Stimulated activated naive CD8-positive, alpha-beta T cell treated with anti-CD3 and anti-CD28 coated beads, Interleukin-15, amount 100 ng/mL, for 72 hours (primary cell): ENCODE results near the gene TMEM156.
"Not testable (repeated sequence)": the region's sequence is repeated elsewhere in the genome, so short reads cannot be mapped to it uniquely, and the experiment has no call there.

Experiments used
- ATAC-seq: fragments of 150-1000 bp; cut with Tn5 transposase; 2 replicates; pipeline ENCODE4 v1.10.0; 2021; ENCODE audit warnings: mild to moderate bottlenecking, moderate library complexity
- DNase-seq, 2 donors: peaks; one replicate each; pipeline ENCODE4 v3.0.0; 2021 to 2022
- H3K27ac Mint-ChIP-seq, 2 donors: one replicate each; pipeline ENCODE4 v1.8.0; 2022; ENCODE audit warnings: mild to moderate bottlenecking in 2 of 2, mixed read lengths in 2 of 2, moderate library complexity in 2 of 2
- H3K27me3 Mint-ChIP-seq: one replicate; pipeline ENCODE4 v1.8.0; 2022; ENCODE audit warnings: mixed read lengths
- H3K4me1 Mint-ChIP-seq: one replicate; pipeline ENCODE4 v1.8.0; 2022; ENCODE audit warnings: mild to moderate bottlenecking, mixed read lengths
- H3K4me3 Mint-ChIP-seq, 2 donors: one replicate each; pipeline ENCODE4 v1.8.0; 2022; ENCODE audit warnings: mild to moderate bottlenecking in 2 of 2, mixed read lengths in 2 of 2, moderate library complexity in 1 of 2
- H3K9me3 Mint-ChIP-seq, 2 donors: one replicate each; pipeline ENCODE4 v1.8.0; 2022; ENCODE audit warnings: mixed read lengths in 2 of 2

Gene TMEM156

DNA sequence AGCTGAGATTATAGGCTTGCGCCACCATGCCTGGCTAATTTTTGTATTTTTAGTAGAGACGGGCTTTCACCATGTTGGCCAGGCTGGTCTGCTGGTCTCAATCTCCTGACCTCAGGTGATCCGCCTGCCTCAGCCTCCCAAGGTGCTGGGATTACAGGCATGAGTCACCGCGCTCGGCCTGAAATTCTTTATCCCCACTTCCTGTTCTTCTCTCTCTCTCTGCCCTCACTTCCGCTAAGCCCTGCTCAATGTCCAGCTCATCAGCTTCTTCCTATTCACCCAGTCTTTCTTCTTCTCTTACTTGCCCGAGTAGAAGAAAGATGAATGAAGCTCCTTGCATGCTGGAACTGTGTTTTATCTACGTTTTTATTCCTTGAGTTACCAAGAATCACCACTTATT is 43.9 kb downstream of the TMEM156 start:
- H3K27ac Mint-ChIP-seq, H3K27me3 Mint-ChIP-seq, H3K4me3 Mint-ChIP-seq, H3K9me3 Mint-ChIP-seq, ATAC-seq, DNase-seq: not testable (repeated sequence)
- H3K4me1 Mint-ChIP-seq: peaks cover 44% of the 10 kb centered on the region

DNA sequence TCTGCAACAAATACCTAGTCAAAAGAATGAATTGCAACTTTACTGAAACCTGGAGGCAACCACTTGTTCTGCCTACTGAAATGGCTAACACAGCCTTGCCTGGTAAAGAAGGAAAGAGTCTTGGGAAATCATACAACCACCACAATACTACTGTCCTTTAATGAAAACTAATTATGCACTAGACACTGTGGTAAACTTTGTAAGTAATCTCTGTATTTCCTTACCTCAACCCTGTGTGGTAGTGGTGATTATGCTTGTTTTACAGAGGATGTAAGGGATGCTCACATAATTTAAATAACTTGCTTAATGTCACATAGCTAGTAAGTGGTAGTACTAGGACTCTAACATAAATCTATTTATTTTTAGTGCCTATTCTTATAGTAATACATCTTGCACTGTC is 44.7 kb downstream of the TMEM156 start:
- no peak overlapping the region for H3K4me3 Mint-ChIP-seq
- peak; percentile 94 for ATAC-seq
- DNase-seq: no peak
- no peaks in the 10 kb centered on the region for H3K9me3 Mint-ChIP-seq
- no peaks in the 10 kb centered on the region for H3K27me3 Mint-ChIP-seq
- H3K27ac Mint-ChIP-seq: peak overlapping the region in 1 of 2 donors; percentile 78
- peaks cover 51% of the 10 kb centered on the region for H3K4me1 Mint-ChIP-seq

DNA sequence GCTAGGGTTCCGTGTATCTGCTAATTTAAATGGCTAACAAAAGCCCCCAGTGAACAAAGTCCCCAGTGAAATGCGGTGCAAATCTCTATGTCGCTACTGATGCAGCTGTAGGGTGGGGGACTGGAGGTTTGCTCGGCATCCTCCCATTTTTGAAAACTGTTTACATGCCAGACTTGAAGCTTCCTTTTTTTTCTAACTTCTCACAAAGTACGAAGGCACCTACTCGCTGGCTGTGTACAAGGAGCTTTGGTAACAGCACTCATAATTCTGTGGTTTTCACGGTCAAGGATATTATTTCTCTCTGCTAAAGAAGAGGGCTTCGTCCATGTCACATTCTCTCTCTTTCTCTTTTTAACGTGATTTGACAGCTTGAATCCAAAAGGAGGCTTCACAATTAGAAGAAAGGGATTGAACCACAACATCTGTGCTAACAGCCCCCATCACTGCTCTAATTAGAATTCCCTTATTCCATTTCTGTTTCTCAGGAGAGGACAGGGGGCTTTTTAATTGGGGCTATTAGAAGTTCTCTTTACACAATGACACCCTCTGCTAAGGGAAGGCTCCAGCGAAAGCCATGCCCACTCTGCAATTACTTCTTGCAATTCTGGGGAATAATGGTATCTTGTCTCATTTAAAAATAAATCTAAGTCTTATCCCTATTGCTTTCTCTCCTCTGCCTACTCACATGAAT is 46.7 kb downstream of the TMEM156 start:
- Mint-ChIP-seq H3K4me1 (peaks cover 71% of the 10 kb centered on the region), H3K9me3 (no peaks in the 10 kb centered on the region), H3K27ac (peak overlapping the region in 1 of 2 donors; percentile 70), H3K4me3 (peak overlapping the region; percentile 51 to 69), H3K27me3 (no peaks in the 10 kb centered on the region)
- DNase-seq: no peak
- ATAC-seq: no peak

DNA sequence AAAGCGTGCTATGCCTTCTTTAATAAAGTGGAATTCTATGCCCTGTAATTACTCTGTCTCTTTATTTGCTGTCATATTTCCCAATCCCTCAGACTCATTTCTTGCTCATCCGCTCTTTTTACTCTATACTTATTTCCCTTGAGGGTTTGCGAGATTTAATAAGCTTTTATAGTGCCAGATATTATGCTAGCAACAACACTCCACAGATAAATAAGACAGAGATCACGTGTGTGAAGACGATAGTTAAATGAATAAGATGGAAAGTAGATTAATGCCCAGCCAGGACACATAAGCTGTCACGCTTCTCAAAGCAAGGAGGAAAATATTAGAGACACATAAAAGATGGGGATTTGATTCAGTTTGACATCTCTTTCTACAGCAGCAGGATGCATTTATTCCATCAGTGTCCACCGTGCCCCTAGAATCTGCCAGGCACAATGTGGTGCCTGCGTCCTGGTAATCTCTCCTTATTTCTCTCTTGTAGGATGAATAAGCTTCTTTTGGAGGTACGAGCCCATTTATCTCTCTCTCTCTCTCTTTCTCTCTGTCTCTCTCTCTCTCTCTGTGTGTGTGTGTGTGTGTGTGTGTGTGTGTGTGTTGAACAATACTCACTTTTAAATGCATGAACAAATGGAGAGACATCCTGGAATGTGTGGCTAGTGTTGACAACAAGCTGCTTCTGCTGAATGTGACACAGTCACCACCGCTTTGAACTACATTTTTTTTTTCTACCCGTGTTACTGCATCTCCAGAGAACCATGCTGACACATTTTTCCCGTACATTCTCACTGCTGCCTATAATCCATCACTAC is 48.2 kb downstream of the TMEM156 start:
- Mint-ChIP-seq H3K27me3 (no peaks in the 10 kb centered on the region), H3K4me3 (no peak overlapping the region), H3K27ac (peak overlapping the region; percentile 8 to 13), H3K4me1 (peaks cover 76% of the 10 kb centered on the region), H3K9me3 (no peaks in the 10 kb centered on the region)
- DNase-seq (no peak), ATAC-seq (no peak)

DNA sequence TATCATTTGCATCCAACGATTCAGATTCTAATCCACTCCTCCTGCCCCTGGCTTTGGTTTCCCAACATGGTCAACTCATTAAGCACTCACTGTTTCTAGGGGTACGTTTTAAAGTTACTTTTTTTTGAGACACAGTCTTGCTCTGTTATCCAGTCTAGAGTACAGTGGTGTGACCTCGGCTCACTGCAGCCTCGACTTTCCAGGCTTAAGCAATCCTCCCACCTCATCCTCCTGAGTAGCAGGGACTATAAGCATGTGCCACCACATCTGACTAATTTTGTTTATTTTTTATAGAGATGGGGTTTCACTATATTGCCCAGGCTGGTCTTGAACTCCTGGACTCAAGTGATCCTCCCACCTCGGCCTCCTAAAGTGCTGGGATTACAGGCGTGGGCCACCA is 48.9 kb downstream of the TMEM156 start:
- Mint-ChIP-seq H3K4me1 (peaks cover 71% of the 10 kb centered on the region), H3K9me3 (no peaks in the 10 kb centered on the region), H3K27me3 (no peaks in the 10 kb centered on the region), H3K4me3 (no peak overlapping the region), H3K27ac (no peak overlapping the region)
- DNase-seq (no peak), ATAC-seq (no peak)

DNA sequence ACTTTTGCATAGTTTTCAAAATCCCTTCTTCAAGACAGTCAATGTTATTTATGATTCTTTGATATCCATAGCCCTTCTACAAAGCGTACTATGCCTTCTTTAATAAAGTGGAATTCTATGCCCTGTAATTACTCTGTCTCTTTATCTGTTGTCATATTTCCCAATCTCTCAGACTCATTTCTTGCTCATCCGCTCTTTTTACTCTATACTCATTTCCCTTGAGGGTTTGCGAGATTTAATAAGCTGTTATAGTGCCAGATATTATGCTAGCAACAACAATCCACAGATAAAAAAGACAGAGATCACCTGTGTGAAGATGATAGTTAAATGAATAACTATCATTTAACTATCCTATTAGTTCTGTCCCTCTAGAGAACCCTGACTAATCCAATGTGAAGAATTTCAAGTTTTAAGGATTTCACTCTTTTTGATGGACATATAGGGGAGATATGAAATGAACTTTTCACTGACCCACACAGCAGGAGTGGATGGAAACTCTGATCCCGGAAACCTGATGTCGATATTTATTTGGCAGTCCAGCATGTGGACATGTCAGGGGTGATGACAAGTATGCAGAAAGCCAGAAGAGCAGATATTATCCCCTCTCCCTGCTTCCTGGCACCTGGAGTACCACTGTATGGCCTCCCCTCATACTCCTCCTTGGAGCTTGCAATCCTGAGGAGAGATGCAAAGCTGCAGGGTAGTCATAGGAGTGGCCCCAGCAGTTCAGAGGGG is 49.7 kb downstream of the TMEM156 start:
- Mint-ChIP-seq H3K4me1 (peaks cover 64% of the 10 kb centered on the region), H3K9me3 (no peaks in the 10 kb centered on the region), H3K27ac (peak overlapping the region in 1 of 2 donors; percentile 40), H3K27me3 (no peaks in the 10 kb centered on the region), H3K4me3 (peak overlapping the region in 1 of 2 donors; percentile 13)
- DNase-seq (no peak), ATAC-seq (no peak)

DNA sequence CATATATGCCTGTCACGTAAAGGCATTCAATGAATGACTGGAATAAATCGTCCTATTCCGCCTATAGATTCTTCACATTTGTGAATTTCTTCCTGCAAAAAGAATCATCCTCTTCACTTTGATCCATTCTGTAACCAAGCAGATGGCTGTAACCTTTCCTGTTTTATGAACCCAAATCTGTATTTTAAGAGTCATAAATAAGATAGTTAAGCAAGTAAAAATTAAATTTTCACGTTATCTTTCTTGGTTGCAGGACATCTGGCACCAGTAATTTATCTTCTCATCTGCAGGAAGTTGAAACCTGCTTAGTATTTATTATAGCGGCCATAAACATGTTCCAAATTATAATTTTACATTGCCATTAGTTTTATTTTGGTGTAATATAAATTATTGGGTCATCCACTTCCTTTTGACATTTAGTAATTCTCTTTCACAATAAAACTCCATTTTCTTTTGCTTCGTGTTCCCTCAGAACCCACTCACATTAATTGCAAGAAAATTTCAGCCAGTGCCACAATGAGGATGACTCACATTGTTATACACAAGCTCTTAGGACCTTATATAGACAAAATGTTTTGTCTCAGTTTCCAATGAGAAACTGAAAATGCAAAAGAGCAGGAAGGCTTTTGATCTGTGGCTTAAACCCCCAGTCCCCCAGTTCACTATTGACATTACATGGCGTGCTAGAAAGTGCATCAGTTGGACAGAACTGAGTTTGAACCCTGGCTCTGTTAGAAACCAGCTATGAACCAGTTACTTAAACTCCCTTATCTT is 51.1 kb downstream of the TMEM156 start:
- Mint-ChIP-seq H3K27ac (peak overlapping the region; percentile 36 to 66), H3K9me3 (no peaks in the 10 kb centered on the region), H3K4me1 (peaks cover 54% of the 10 kb centered on the region), H3K27me3 (no peaks in the 10 kb centered on the region), H3K4me3 (peak overlapping the region; percentile 18 to 61)
- DNase-seq: peak in 1 of 2 donors; percentile 40
- ATAC-seq: peak; percentile 95

DNA sequence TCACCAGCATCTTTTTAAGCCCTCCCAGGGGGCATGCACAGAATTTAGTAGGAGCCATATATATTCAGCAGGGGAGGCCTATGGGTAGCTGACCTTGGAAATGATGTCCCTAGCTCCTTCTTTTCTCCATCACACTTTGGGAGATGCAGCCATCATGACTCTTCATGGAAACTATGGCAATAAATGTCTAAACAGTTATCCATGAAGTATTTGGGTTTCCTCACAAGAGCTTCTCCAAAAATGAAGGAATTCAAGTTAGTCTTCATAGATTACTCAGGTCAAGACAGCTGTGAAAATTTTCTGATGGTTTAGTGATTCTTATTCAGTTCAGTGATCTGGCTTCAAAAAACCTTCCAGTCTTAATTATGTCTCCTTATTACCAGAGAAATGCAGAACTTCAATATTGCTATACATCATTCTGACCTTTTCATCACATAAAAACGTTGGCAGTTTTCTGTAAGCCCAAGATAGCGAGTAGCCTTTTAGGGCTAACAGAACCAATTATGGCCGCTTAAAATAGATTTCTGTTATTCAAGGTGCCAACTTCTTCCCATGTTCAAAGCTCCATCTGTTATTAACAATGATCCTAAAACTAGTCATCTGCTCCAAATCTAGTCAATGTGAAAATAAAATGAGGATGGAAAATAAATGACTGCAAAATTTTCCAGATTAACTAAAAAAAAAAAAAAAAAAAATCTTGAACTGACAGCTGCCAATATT is 52.5 kb downstream of the TMEM156 start:
- no peak for DNase-seq
- Mint-ChIP-seq H3K27me3 (no peaks in the 10 kb centered on the region), H3K27ac (no peak overlapping the region), H3K9me3 (no peaks in the 10 kb centered on the region), H3K4me3 (no peak overlapping the region), H3K4me1 (peaks cover 44% of the 10 kb centered on the region)
- no peak for ATAC-seq

DNA sequence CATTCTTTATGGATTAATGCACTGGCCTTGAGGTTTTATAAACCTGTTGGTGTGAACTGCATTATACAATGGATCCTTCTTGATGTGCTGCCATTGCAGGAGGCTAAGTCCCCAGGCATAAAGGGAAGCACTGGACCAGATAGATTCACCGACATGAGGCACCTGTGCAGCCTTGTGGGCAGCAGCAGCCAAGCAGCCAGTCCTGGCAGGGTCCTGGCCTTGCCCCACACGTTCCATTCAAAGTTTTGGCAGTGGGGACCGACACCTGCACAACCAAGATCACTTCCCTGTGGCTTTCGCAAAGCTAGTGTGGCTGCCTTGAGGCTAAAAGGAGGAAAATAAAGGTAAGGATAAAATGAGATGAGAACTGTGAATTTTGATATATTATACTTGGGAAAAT is 53.1 kb downstream of the TMEM156 start:
- Mint-ChIP-seq H3K27me3 (no peaks in the 10 kb centered on the region), H3K27ac (no peak overlapping the region), H3K4me3 (no peak overlapping the region), H3K9me3 (no peaks in the 10 kb centered on the region), H3K4me1 (peaks cover 41% of the 10 kb centered on the region)
- DNase-seq (no peak), ATAC-seq (no peak)

DNA sequence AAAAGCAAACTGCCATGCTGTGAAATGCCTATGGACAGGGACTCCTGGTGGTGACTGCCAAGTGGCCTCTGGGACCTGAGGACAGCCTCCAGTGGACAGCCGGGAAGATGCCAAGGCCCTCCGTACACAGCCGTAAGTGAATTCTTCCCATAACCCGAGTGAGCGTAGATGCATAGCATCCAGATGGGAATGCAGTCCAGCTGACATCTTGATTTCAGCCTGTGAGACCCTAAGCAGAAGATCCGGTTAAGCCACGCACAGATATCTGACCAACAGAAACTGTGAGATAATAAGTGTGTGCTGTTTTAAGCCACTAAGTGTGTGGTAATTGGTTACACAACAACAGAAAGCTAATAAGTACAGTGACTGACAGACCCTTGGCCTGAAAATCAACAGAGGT is 55.9 kb downstream of the TMEM156 start:
- Mint-ChIP-seq H3K27me3 (no peaks in the 10 kb centered on the region), H3K4me1 (peaks cover 21% of the 10 kb centered on the region), H3K4me3 (no peak overlapping the region), H3K9me3 (no peaks in the 10 kb centered on the region), H3K27ac (no peak overlapping the region)
- no peak for ATAC-seq
- no peak for DNase-seq

DNA sequence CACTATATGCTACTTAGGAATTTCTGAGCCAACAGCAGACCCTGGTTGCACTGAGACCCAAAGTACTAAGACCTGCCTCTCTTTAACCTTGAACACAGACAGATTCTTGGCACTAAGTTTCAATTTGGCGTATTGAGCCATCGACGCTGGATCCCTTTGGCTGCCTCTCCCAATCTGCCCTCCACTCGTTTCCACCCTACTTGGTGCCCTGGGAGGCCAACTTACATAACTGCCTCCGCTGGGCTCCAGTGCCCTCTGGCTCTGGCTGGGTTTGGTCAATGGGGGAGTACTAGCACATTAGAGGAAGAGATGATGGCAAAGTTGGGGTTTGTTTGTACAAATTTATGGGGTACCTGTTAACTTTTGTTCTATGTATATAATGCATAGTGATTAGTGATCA is 63.5 kb downstream of the TMEM156 start:
- no peaks in the 10 kb centered on the region for H3K27me3 Mint-ChIP-seq
- no peak overlapping the region for H3K4me3 Mint-ChIP-seq
- H3K27ac Mint-ChIP-seq: no peak overlapping the region
- no peak for ATAC-seq
- no peak for DNase-seq
- H3K4me1 Mint-ChIP-seq: peaks cover 19% of the 10 kb centered on the region
- no peaks in the 10 kb centered on the region for H3K9me3 Mint-ChIP-seq

DNA sequence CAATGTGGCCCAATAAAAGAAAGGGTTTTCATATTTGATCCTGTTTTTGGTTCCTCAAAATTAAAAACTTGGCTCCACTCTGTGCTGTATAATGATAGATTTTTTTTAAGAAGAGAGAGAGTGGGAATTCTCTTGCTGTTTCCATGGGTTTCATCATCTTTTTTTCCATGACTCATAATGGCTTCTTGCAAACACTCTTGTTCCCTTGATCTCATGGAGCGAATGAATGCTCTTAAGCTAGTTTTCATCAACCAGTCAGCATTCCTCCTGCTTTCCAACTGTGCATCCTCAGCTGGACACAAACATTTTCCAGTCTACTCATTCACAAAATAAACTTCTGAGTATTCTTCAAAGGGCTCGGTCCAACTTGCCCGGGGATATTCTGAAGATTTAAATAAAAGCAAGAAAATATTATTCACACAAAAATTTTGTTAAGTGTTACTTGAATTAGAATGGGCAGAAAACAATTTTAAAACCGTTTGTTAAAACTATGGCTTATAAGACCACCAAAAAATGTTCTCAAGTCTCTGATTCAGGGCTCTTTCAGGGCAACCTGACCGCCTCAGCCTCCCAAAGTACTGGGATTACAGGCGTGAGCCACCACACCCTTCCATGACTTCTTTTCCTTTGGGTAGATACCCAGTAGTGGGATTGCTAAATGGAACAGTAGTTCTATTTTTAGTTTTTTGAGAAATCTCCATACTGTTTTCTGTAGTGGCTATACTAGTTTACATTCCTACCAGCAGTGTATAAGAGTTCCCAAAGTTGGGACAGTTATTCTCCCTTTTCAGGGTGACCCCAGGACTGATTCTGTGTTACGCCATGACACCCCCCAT is 64.7 kb downstream of the TMEM156 start:
- peak overlapping the region; percentile 91 for H3K27ac Mint-ChIP-seq
- no peaks in the 10 kb centered on the region for H3K27me3 Mint-ChIP-seq
- no peaks in the 10 kb centered on the region for H3K9me3 Mint-ChIP-seq
- H3K4me3 Mint-ChIP-seq: no peak overlapping the region
- DNase-seq (no peak), ATAC-seq (no peak)
- peaks cover 17% of the 10 kb centered on the region for H3K4me1 Mint-ChIP-seq

DNA sequence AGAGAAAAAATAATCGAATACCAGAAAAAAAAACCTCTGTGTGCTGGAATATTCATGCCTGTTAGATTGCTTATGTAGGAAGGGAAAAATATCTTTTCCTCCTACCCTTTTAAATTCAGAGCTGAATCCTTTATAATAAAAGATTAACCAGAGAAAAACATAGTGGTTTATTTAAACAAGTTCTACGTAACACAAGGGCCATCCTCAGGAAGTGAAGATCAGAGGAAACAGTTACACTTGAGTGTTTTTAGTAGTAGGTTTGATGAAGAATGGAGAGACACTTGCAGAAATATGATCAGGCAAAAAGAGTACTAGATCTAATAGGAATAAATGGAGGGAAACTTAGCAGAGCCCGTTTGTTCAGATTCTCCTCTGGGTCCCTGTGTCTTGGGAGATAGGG is 66.3 kb downstream of the TMEM156 start:
- Mint-ChIP-seq H3K9me3 (peaks cover 12% of the 10 kb centered on the region in 2 donors), H3K27me3 (no peaks in the 10 kb centered on the region), H3K4me1 (peaks cover 17% of the 10 kb centered on the region), H3K4me3 (no peak overlapping the region), H3K27ac (peak overlapping the region in 1 of 2 donors; percentile 38)
- ATAC-seq (no peak), DNase-seq (no peak)
